WI38 (cell line): ENCODE measurements around the gene TNNT2.

Source experiments
- H3K4me3 ChIP-seq: 2 replicates; pipeline ENCODE4 v1.5.1; 2011; ENCODE audit warnings: low read depth, mild to moderate bottlenecking, control low read depth, low read length
- CTCF ChIP-seq: IDR thresholded peaks from 2 replicates; pipeline ENCODE4 v1.5.1; 2012; ENCODE audit warnings: low read depth, mild to moderate bottlenecking, control low read depth, low read length

TNNT2 gene

GRCh38 chr1:201420608-201421002 is 43.1 kb upstream of the TNNT2 start:
- no peak overlapping the region for H3K4me3 ChIP-seq
- TF ChIP-seq CTCF = no peak

- no peak overlapping the region for H3K4me3 ChIP-seq
- no peak for TF ChIP-seq CTCF
Observed at GRCh38 chr1:201419746-201420607, 42.5 kb upstream of the TNNT2 start.

- no peak overlapping the region for H3K4me3 ChIP-seq
- no peak for TF ChIP-seq CTCF
Observed at GRCh38 chr1:201419256-201419655, 41.8 kb upstream of the TNNT2 start.

GRCh38 chr1:201418461-201418860 is 41.0 kb upstream of the TNNT2 start:
- TF ChIP-seq CTCF = no peak
- no peak overlapping the region for H3K4me3 ChIP-seq

GRCh38 chr1:201414051-201414738 is 36.7 kb upstream of the TNNT2 start:
- TF ChIP-seq CTCF = no peak
- H3K4me3 ChIP-seq = no peak overlapping the region

- TF ChIP-seq CTCF = no peak
- H3K4me3 ChIP-seq = no peak overlapping the region
Observed at GRCh38 chr1:201411292-201411691, 33.8 kb upstream of the TNNT2 start.

GRCh38 chr1:201409440-201409839 is 32.0 kb upstream of the TNNT2 start:
- TF ChIP-seq CTCF = no peak
- no peak overlapping the region for H3K4me3 ChIP-seq
